OCI-LY7 (cell line): Measurements from ENCODE around the gene ZFTA. TPM values are rescaled to one million over a fixed set of nuclear protein-coding genes. Genes with fewer than 3 reads are reported as not detected.

Experiments
- BruUV-seq: library from RNA; stranded (reverse); fragments of 400-500 nt; replicated peaks from 2 replicates; lab custom pipeline; 2021; lab: Mats Ljungman, UMichigan
- CTCF ChIA-PET: fragments of 300-600 bp; sonication (Branson Sonifier 250); formaldehyde crosslinking; loops from one replicate; lab custom pipeline; 2022; ENCODE audit warnings: antibody characterized with exemption; ENCODE audit not compliant: unreplicated experiment; lab: Charles Lee
- POLR2A ChIA-PET: fragments of 300-600 bp; sonication (Branson Sonifier 250); formaldehyde crosslinking; loops from one replicate; lab custom pipeline; 2022; ENCODE audit warnings: antibody characterized with exemption; lab: Charles Lee
- DNase-seq: peaks from one replicate; pipeline ENCODE4 v3.0.0-alpha.2; 2015; ENCODE audit warnings: low spot score
- H2AFZ ChIP-seq: fragments of 200-600 bp; sonication (generic), shearing (Covaris generic); 2 replicates; pipeline ENCODE4 v1.6.1; 2014; ENCODE audit warnings: mild to moderate bottlenecking, antibody characterized with exemption, low read length, moderate library complexity
- H3K27ac ChIP-seq: fragments of 200-600 bp; sonication (generic); 2 replicates; pipeline ENCODE4 v1.5.1; 2014; ENCODE audit warnings: mixed run types, low read depth, mild to moderate bottlenecking, moderate library complexity, low read length, inconsistent platforms; ENCODE audit not compliant: poor library complexity, severe bottlenecking
- H3K36me3 ChIP-seq: fragments of 200-600 bp; sonication (generic); 2 replicates; pipeline ENCODE4 v1.6.1; 2014; ENCODE audit warnings: mild to moderate bottlenecking, antibody characterized with exemption, low read length, moderate library complexity, mixed read lengths; ENCODE audit not compliant: insufficient read depth
- H3K4me1 ChIP-seq: fragments of 200-600 bp; sonication (generic); 2 replicates; pipeline ENCODE4 v1.5.1; 2014; ENCODE audit warnings: mild to moderate bottlenecking, low read length; ENCODE audit not compliant: insufficient read depth, poor library complexity, severe bottlenecking
- H3K4me2 ChIP-seq: fragments of 200-600 bp; sonication (generic); 2 replicates; pipeline ENCODE4 v1.6.1; 2014; ENCODE audit warnings: mild to moderate bottlenecking, low read length
- H3K4me3 ChIP-seq: fragments of 200-600 bp; sonication (generic); 2 replicates; pipeline ENCODE4 v1.5.1; 2014; ENCODE audit warnings: mild to moderate bottlenecking, low read depth, low read length; ENCODE audit not compliant: poor library complexity, severe bottlenecking
- H3K79me2 ChIP-seq: fragments of 200-600 bp; sonication (generic); 2 replicates; pipeline ENCODE4 v1.6.1; 2016; ENCODE audit warnings: low read depth, mild to moderate bottlenecking, low read length, moderate library complexity, mixed read lengths; ENCODE audit not compliant: insufficient read depth
- H3K9me2 ChIP-seq: fragments of 200-600 bp; sonication (generic); 2 replicates; pipeline ENCODE4 v1.6.1; 2016; ENCODE audit warnings: mild to moderate bottlenecking, low read length, mixed read lengths; ENCODE audit not compliant: insufficient read depth
- H3K9me3 ChIP-seq: fragments of 200-600 bp; sonication (generic); 2 replicates; pipeline ENCODE4 v1.6.1; 2014; ENCODE audit warnings: mild to moderate bottlenecking, mixed run types, low read length, mixed read lengths
- H4K20me1 ChIP-seq: fragments of 200-600 bp; sonication (generic); 2 replicates; pipeline ENCODE4 v1.6.1; 2014; ENCODE audit warnings: mild to moderate bottlenecking, antibody characterized with exemption, low read length, moderate library complexity, mixed read lengths; ENCODE audit not compliant: insufficient read depth
- EZH2phosphoT487 ChIP-seq: fragments of 200-600 bp; sonication (generic); IDR thresholded peaks from 2 replicates; pipeline ENCODE4 v1.6.1; 2018; ENCODE audit warnings: low read depth, borderline replicate concordance, mild to moderate bottlenecking, mixed run types, antibody characterized with exemption, low read length, moderate library complexity, mixed read lengths
- intact Hi-C: fragments of 100-400 bp; cut with micrococcal nuclease; formaldehyde crosslinking; loops from one replicate; pipeline ENCODE4 v1.10.0; 2022; ENCODE audit not compliant: unreplicated experiment
- total RNA-seq, 2 experiments: library from RNA; depleted of rRNA in 1 of 2; stranded (reverse); fragments of >200 nt in 1 of 2; shearing (Covaris generic) in 1 of 2; gene quantifications; 2 replicates each; pipeline ENCODE4 v1.2.3, GENCODE V29; 2014 to 2022
- TF ChIP-seq, protein P1 (sequence below): fragments of 200-600 bp; sonication (generic); conservative IDR thresholded peaks from 2 replicates; pipeline ENCODE4 v1.5.1; 2014; ENCODE audit warnings: mild to moderate bottlenecking, antibody characterized with exemption, low read length, moderate library complexity, mixed read lengths

The ZFTA gene
- total RNA-seq, 2 experiments from 2014 or later: 6.8 to 12.7 TPM

DNA sequence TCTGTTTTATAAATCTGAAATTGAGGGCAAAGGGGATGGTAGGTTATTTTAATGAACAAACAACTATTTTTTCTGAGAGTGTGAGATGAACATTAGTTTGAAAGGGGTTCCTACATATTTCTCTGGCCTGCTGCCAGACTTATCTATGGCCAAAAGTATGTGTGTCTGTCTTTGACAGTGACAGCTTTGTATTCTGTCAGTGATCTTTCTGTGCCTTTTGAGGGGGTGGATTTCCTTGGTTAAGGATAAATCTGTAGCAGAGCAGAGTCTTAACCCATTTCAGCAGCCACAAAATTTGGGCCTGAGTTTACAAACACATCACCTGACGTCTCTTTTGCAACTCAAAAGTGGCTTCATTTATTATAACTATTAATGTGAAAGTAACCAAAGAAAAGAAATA lies 30.9 kb downstream of the ZFTA start:
- H2AFZ ChIP-seq: no peak overlapping the region
- TF ChIP-seq EZH2phosphoT487: no peak
- TF ChIP-seq, protein P1, sequence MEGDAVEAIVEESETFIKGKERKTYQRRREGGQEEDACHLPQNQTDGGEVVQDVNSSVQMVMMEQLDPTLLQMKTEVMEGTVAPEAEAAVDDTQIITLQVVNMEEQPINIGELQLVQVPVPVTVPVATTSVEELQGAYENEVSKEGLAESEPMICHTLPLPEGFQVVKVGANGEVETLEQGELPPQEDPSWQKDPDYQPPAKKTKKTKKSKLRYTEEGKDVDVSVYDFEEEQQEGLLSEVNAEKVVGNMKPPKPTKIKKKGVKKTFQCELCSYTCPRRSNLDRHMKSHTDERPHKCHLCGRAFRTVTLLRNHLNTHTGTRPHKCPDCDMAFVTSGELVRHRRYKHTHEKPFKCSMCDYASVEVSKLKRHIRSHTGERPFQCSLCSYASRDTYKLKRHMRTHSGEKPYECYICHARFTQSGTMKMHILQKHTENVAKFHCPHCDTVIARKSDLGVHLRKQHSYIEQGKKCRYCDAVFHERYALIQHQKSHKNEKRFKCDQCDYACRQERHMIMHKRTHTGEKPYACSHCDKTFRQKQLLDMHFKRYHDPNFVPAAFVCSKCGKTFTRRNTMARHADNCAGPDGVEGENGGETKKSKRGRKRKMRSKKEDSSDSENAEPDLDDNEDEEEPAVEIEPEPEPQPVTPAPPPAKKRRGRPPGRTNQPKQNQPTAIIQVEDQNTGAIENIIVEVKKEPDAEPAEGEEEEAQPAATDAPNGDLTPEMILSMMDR: no peak
- H3K4me2 ChIP-seq: no peak overlapping the region
- ChIA-PET POLR2A (no interaction called here), CTCF (no interaction called here)
- H3K9me3 ChIP-seq: no peaks in the 10 kb centered on the region
- intact Hi-C loops: loop anchor here (1.0 to 5.0 kb wide), 4 partner anchors 67 to 259 kb away; no protein-coding TSS in a partner anchor
- no peak overlapping the region for H3K4me3 ChIP-seq
- no peaks in the 10 kb centered on the region for H4K20me1 ChIP-seq
- 0 out of 2 replicates have a peak, but pooled peaks cover 3% of the 10 kb centered on the region for H3K79me2 ChIP-seq
- DNase-seq: no peak
- H3K4me1 ChIP-seq: peaks cover 3% of the 10 kb centered on the region
- no TSS peak for BruUV-seq
- no peaks in the 10 kb centered on the region for H3K36me3 ChIP-seq
- H3K27ac ChIP-seq: no peak overlapping the region
- H3K9me2 ChIP-seq: no peaks in the 10 kb centered on the region

DNA sequence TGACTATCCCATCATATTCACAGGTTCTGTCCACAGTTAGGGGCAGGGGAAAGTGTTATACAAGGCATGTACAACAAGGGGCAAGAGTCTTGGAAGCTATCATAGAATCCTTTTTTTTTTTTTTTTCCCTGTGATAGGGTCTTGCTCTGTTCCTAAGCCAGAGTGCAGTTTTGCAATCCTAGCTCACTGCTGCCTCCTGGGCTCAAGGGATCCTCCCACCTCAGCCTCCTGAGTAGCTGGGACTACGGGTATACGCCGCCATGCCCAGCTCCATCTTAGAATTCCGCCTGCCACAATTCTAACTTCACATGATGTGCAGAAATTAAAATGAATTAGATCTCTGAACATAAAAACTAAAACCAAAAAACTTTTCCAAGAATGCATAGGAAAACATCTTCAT lies 31.7 kb downstream of the ZFTA start:
- CTCF ChIA-PET: no interaction called here
- intact Hi-C loops: loop anchor here (5.0 kb wide), 1 partner anchor 100 kb away; no protein-coding TSS in a partner anchor
- Histone ChIP-seq H3K79me2 (0 out of 2 replicates have a peak, but pooled peaks cover 3% of the 10 kb centered on the region), H4K20me1 (no peaks in the 10 kb centered on the region), H3K4me1 (peaks cover 3% of the 10 kb centered on the region), H3K4me2 (no peak overlapping the region), H2AFZ (no peak overlapping the region), H3K4me3 (no peak overlapping the region), H3K9me3 (no peaks in the 10 kb centered on the region), H3K27ac (no peak overlapping the region), H3K9me2 (no peaks in the 10 kb centered on the region), H3K36me3 (no peaks in the 10 kb centered on the region)
- no peak for DNase-seq
- TF ChIP-seq EZH2phosphoT487: no peak
- TF ChIP-seq, protein P1: no peak
- POLR2A ChIA-PET: interaction anchor here (0.6 to 0.7 kb wide), 2 partner anchors 12 to 289 kb away, joined by 3 to 4 read pairs; no protein-coding TSS in a partner anchor
- BruUV-seq: no TSS peak

DNA sequence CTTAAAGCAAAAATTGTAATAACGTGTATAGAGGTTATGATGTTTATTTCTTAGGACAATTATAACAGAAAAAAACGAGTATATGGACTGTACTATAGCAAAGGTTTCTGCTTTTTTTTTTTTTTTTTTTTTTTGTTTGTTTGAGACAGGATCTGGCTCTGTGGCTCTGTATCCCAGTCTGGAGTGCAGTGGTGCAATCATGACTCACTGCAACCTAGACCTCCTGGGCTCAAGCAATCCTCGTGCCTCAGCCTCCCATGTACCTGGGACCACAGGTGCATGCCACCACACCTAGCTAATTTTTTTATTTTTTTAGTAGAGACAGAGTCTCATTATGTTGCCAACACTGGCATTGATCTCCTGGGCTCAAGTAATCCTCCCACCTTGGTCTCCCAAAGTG lies 39.2 kb downstream of the ZFTA start:
- POLR2A ChIA-PET: interaction anchor here (0.6 to 1.4 kb wide), 3 partner anchors 19 to 738 kb away, joined by 3 to 5 read pairs (median 3); no protein-coding TSS in a partner anchor
- no peaks in the 10 kb centered on the region for H3K9me2 ChIP-seq
- H3K9me3 ChIP-seq: no peaks in the 10 kb centered on the region
- no peaks in the 10 kb centered on the region; the same call in 1 of the 2 replicates for H3K79me2 ChIP-seq
- no peak for DNase-seq
- H2AFZ ChIP-seq: no peak overlapping the region
- CTCF ChIA-PET: no interaction called here
- no peak overlapping the region for H3K4me2 ChIP-seq
- intact Hi-C loops: no loop called here
- H3K4me3 ChIP-seq: no peak overlapping the region
- no peaks in the 10 kb centered on the region for H3K36me3 ChIP-seq
- H4K20me1 ChIP-seq: no peaks in the 10 kb centered on the region
- no peaks in the 10 kb centered on the region for H3K4me1 ChIP-seq
- no peak for TF ChIP-seq EZH2phosphoT487
- TF ChIP-seq, protein P1: no peak
- no peak overlapping the region for H3K27ac ChIP-seq
- BruUV-seq: no TSS peak
